OCI-LY3 (cell line): ENCODE measurements around the gene MEI4.

Source experiments
- EZH2phosphoT487 ChIP-seq: fragments of 200-600 bp; shearing (Covaris generic); IDR thresholded peaks from 2 replicates; pipeline ENCODE4 v1.6.1; 2018; ENCODE audit warnings: antibody characterized with exemption, mixed run types, low read depth
- TF ChIP-seq, protein P1 (sequence below): fragments of 200-600, 300-600 bp; sonication (generic); IDR thresholded peaks from 2 replicates; pipeline ENCODE4 v1.5.1; 2014; ENCODE audit warnings: antibody characterized with exemption, low read length, low read depth

DNA sequence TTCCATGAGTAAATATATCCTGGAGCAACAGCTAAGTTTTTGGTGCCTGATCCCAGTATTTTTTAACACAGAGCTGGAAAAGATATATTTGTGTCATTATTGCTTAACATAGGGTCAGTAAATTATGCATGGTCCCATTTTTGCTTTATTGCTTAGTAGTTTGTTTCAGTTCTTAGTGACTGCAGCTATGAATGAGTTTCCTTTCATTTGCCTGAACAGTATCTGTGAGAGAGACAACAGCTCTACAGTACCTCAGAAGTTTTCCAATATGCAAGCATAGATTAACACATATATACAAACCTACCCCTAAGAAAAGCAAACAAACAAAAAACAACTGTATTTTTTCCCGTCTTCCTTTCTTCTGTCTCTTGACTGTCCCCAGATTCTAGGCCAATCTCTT, 160.3 kb downstream of the MEI4 start:
- TF ChIP-seq, protein P1, sequence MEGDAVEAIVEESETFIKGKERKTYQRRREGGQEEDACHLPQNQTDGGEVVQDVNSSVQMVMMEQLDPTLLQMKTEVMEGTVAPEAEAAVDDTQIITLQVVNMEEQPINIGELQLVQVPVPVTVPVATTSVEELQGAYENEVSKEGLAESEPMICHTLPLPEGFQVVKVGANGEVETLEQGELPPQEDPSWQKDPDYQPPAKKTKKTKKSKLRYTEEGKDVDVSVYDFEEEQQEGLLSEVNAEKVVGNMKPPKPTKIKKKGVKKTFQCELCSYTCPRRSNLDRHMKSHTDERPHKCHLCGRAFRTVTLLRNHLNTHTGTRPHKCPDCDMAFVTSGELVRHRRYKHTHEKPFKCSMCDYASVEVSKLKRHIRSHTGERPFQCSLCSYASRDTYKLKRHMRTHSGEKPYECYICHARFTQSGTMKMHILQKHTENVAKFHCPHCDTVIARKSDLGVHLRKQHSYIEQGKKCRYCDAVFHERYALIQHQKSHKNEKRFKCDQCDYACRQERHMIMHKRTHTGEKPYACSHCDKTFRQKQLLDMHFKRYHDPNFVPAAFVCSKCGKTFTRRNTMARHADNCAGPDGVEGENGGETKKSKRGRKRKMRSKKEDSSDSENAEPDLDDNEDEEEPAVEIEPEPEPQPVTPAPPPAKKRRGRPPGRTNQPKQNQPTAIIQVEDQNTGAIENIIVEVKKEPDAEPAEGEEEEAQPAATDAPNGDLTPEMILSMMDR: no peak
- TF ChIP-seq EZH2phosphoT487: no peak
